ENCODE data around the gene ZSWIM1. TPM values are rescaled to one million over a fixed set of nuclear protein-coding genes. Genes with fewer than 3 reads are reported as not detected.

The ZSWIM1 gene
- total and polyA plus RNA-seq, 2 of the 8 experiments (the other 6 are each of a cell fraction or from before 2014, with no cell fraction given), result 14.1 to 15.6 TPM

- Histone ChIP-seq H2BK5ac (ENCODE audit: low read depth, low read length) (peak overlapping the region; percentile 87; the same call in 1 of the 2 replicates), H3K4me3 (ENCODE audit: extremely low read depth in 1 of 4, insufficient read depth in 2 of 4, low read depth in 3 of 4, low read length in 4 of 4) (no peak overlapping the region), H4K8ac (ENCODE audit: extremely low read depth, insufficient read depth, low read length) (no peak overlapping the region), H3K27ac (ENCODE audit: low read depth, low read length) (no peak overlapping the region), H2AFZ (ENCODE audit: low read length) (no peak overlapping the region), H3K56ac (replicated peaks; ENCODE audit: insufficient read length, low read depth, low read length) (no peak overlapping the region), H2BK15ac (ENCODE audit: low read length) (no peak overlapping the region), H2BK120ac (replicated peaks; ENCODE audit: low read depth, low read length) (peak overlapping the region; percentile 59), H3K9me3 (ENCODE audit: insufficient read depth in 2 of 2, low read depth in 1 of 2, low read length in 1 of 2) (no peaks in the 10 kb centered on the region), H3K4ac (replicated peaks; ENCODE audit: insufficient read length, low read depth, low read length) (peak overlapping the region; percentile 45), H3K18ac (ENCODE audit: extremely low read depth, low read length) (no peak overlapping the region), H3K9ac (replicated peaks in 1 of 4; ENCODE audit: extremely low read depth in 1 of 4, low read depth in 3 of 4, low read length in 3 of 4) (no peak overlapping the region), H3K79me1 (ENCODE audit: low read depth, low read length) (no peaks in the 10 kb centered on the region; the same call in 1 of the 2 replicates), H3K36me3 (ENCODE audit: control insufficient read depth in 2 of 4, insufficient read depth in 4 of 4, low read length in 3 of 4) (peaks cover 0 to 22% (median 0%) of the 10 kb centered on the region in 4 experiments; a peak in 3 of 8 replicates), H3K4me1 (replicated peaks in 1 of 4; ENCODE audit: control insufficient read depth in 3 of 4, insufficient read depth in 4 of 4, low read length in 3 of 4) (peaks cover 4 to 16% (median 12%) of the 10 kb centered on the region in 4 experiments), H4K20me1 (replicated peaks in 1 of 2; ENCODE audit: control insufficient read depth in 1 of 2, insufficient read depth in 2 of 2, low read length in 2 of 2) (no peaks in the 10 kb centered on the region), H3K23me2 (ENCODE audit: low read depth, low read length) (peaks cover 4% of the 10 kb centered on the region; the same call in 1 of the 2 replicates), H3K27me3 (replicated peaks in 1 of 4; ENCODE audit: control insufficient read depth in 3 of 4, extremely low read depth in 1 of 4, insufficient read depth in 3 of 4, low read length in 3 of 4) (no peaks in the 10 kb centered on the region), H3K79me2 (ENCODE audit: control insufficient read depth in 1 of 2, insufficient read depth in 2 of 2, low read length in 2 of 2) (peaks cover 0 to 23% of the 10 kb centered on the region in 2 experiments; a peak in 2 of 4 replicates), H2BK12ac (ENCODE audit: low read depth, low read length) (peak overlapping the region; percentile 90), H2AK5ac (ENCODE audit: low read depth, low read length) (no peak overlapping the region), H3K4me2 (ENCODE audit: insufficient read depth in 1 of 2, low read depth in 2 of 2, low read length in 2 of 2) (no peak overlapping the region; a peak in 1 of 4 replicates), H2BK20ac (ENCODE audit: low read length) (peak overlapping the region; percentile 48; the same call in 1 of the 2 replicates), H4K5ac (ENCODE audit: insufficient read length, low read depth, low read length) (no peak overlapping the region), H4K91ac (replicated peaks; ENCODE audit: insufficient read length, low read length) (no peak overlapping the region), H3K23ac (ENCODE audit: insufficient read length) (no peak overlapping the region), H3K14ac (ENCODE audit: insufficient read length) (no peak overlapping the region)
- FAIRE-seq, result no peak
- ChIA-PET CTCF (ENCODE audit: partially characterized antibody) (interaction anchor here (1.1 to 1.9 kb wide), 5 partner anchors 12 to 53 kb away, joined by 3 to 8 read pairs (median 5); no protein-coding TSS in a partner anchor), POLR2A (ENCODE audit: partially characterized antibody) (interaction anchor here (1.1 to 9.9 kb wide), 11 partner anchors 12 to 101 kb away, joined by 3 to 178 read pairs (median 4); partner anchors contain the start of genes PCIF1, SNX21 and ZSWIM1)
- no peak for DNase-seq (ENCODE audit: low read depth in 1 of 2, low spot score in 2 of 2)
- TF ChIP-seq CTBP2 (IDR thresholded peaks at IDR 0.05; ENCODE audit: borderline replicate concordance, insufficient read depth, insufficient read length, low read length), result no peak
- no peak for TF ChIP-seq EGR1 (IDR thresholded peaks at IDR 0.05; ENCODE audit: borderline replicate concordance, low read depth, low read length)
- TF ChIP-seq YY1 (IDR thresholded peaks at IDR 0.05; ENCODE audit: low read depth, low read length), result no peak
- no peak for TF ChIP-seq USF2 (IDR thresholded peaks at IDR 0.05; ENCODE audit: low read length)
- no peak for TF ChIP-seq POU5F1 (IDR thresholded peaks at IDR 0.05; ENCODE audit: low read depth, low read length)
- no peak for TF ChIP-seq SAP30 (IDR thresholded peaks at IDR 0.05; ENCODE audit: insufficient read depth, insufficient replicate concordance, low read length)
- no peak for TF ChIP-seq CBX5 (IDR thresholded peaks at IDR 0.05; ENCODE audit: low read depth, low read length)
- WGBS, 2 experiments (ENCODE audit: extremely low coverage in 1 of 2, insufficient coverage in 1 of 2, insufficient read length in 1 of 2, insufficient replicate concordance in 2 of 2, low coverage in 1 of 2, low lambda C conversion rate in 2 of 2, missing lambda C conversion rate in 1 of 2), result 89% methylated on average over 5 of the region's 6 CpGs; no CpG with 5 or more reads in 1 of the 2 experiments
Measured at GRCh38 chr20:45852326-45852725, 28.7 kb upstream of the ZSWIM1 start.

Measured in H1 (cell line).